ENCODE results near the gene NFX1. TPM values are rescaled to one million over a fixed set of nuclear protein-coding genes. Genes with fewer than 3 reads are reported as not detected.

NFX1 gene
- total and polyA plus RNA-seq, 2 donors (not counting 1 experiment from before 2014, with no cell fraction given): 30.2 to 39.5 TPM

DNA sequence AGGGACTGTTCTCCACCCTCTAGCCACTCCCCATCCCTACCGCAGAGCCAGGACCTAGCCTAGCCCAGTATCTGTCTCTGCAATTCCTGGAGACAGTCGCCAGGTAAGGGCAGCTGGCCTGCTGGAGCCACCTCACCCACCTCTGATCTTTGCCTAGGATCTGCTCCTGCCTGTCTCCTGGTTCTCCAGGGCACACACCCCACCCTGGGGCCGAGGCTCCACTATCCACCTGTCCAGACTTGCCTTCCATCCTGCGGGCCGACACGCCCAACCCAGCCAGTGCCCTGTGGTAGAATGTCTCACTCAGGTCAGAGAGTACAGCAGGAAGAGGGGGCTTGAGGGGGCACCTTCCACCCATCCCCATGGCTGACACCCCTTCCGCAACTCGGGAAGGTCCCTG is 127.8 kb downstream of the NFX1 start:
- Histone ChIP-seq H3K27me3 (ENCODE audit: control insufficient read depth, insufficient read depth, low read length) (peaks cover 9% of the 10 kb centered on the region), H3K4me1 (ENCODE audit: control insufficient read depth, extremely low read depth, insufficient read depth, low read length) (no peaks in the 10 kb centered on the region), H3K4me3 (replicated peaks in 1 of 4; ENCODE audit: control extremely low read depth in 1 of 4, insufficient read depth in 1 of 4, low read depth in 3 of 4, low read length in 4 of 4) (no peak overlapping the region), H3K9me3 (ENCODE audit: control insufficient read depth, insufficient read depth, low read depth, low read length) (no peaks in the 10 kb centered on the region), H3K79me2 (ENCODE audit: control insufficient read depth, insufficient read depth, low read length) (no peaks in the 10 kb centered on the region), H2AFZ (ENCODE audit: low read length) (no peak overlapping the region), H4K20me1 (ENCODE audit: control insufficient read depth, extremely low read depth, insufficient read depth, low read length) (no peaks in the 10 kb centered on the region), H3K9ac (ENCODE audit: insufficient read depth, low read length) (no peak overlapping the region), H3K36me3 (ENCODE audit: control insufficient read depth, insufficient read depth, low read length) (no peaks in the 10 kb centered on the region), H3K4me2 (ENCODE audit: extremely low read depth, insufficient read depth, low read length) (no peak overlapping the region), H3K27ac (ENCODE audit: insufficient read depth, low read length) (no peak overlapping the region)
- no peak for TF ChIP-seq EZH2 (IDR thresholded peaks at IDR 0.05; ENCODE audit: low read length, missing control alignments)
- TF ChIP-seq, protein P1, sequence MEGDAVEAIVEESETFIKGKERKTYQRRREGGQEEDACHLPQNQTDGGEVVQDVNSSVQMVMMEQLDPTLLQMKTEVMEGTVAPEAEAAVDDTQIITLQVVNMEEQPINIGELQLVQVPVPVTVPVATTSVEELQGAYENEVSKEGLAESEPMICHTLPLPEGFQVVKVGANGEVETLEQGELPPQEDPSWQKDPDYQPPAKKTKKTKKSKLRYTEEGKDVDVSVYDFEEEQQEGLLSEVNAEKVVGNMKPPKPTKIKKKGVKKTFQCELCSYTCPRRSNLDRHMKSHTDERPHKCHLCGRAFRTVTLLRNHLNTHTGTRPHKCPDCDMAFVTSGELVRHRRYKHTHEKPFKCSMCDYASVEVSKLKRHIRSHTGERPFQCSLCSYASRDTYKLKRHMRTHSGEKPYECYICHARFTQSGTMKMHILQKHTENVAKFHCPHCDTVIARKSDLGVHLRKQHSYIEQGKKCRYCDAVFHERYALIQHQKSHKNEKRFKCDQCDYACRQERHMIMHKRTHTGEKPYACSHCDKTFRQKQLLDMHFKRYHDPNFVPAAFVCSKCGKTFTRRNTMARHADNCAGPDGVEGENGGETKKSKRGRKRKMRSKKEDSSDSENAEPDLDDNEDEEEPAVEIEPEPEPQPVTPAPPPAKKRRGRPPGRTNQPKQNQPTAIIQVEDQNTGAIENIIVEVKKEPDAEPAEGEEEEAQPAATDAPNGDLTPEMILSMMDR (conservative IDR thresholded peaks at IDR 0.05 in 1 of 2, IDR thresholded peaks at IDR 0.05 in 1 of 2; ENCODE audit: low read depth in 1 of 2, low read length in 2 of 2): no peak
- DNase-seq (ENCODE audit: low read depth in 2 of 2): no peak

DNA sequence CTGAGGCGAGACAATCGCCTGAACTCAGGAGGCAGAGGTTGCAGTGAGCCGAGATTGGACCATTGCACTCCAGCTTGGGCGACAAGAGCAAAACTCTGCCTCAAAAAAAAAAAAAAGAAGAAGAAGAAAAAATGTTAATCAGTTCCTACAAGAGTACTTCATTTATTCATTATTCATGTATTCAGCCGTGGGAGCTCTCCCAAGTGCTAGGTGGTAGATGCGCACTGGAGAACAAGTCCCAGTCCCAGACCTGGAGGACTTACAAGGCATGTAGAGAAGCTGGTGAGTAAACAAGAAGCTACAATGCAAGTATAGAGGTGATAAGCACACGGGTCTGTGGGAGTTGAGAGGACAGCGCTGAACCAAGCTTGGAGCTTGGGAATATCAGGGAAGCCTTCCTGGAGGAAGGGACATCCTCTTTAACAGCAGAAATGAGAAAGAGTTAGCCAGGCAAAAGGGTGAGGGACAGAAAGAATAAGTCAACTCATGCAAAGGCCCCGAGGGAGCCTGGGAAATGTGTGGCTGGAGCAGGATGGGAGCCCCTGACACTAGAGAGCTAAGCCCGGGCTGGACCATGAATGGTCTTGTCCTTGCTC is 129.5 kb downstream of the NFX1 start:
- Histone ChIP-seq H2AFZ (ENCODE audit: low read length) (no peak overlapping the region), H3K27me3 (ENCODE audit: control insufficient read depth, insufficient read depth, low read length) (peaks cover 9% of the 10 kb centered on the region), H3K4me2 (ENCODE audit: extremely low read depth, insufficient read depth, low read length) (no peak overlapping the region), H3K36me3 (ENCODE audit: control insufficient read depth, insufficient read depth, low read length) (no peaks in the 10 kb centered on the region), H3K9me3 (ENCODE audit: control insufficient read depth, insufficient read depth, low read depth, low read length) (no peaks in the 10 kb centered on the region), H3K9ac (ENCODE audit: insufficient read depth, low read length) (no peak overlapping the region), H3K27ac (ENCODE audit: insufficient read depth, low read length) (no peak overlapping the region), H4K20me1 (ENCODE audit: control insufficient read depth, extremely low read depth, insufficient read depth, low read length) (no peaks in the 10 kb centered on the region), H3K4me3 (replicated peaks in 1 of 4; ENCODE audit: control extremely low read depth in 1 of 4, insufficient read depth in 1 of 4, low read depth in 3 of 4, low read length in 4 of 4) (no peak overlapping the region), H3K4me1 (ENCODE audit: control insufficient read depth, extremely low read depth, insufficient read depth, low read length) (no peaks in the 10 kb centered on the region), H3K79me2 (ENCODE audit: control insufficient read depth, insufficient read depth, low read length) (no peaks in the 10 kb centered on the region)
- no peak for DNase-seq (ENCODE audit: low read depth in 2 of 2)
- TF ChIP-seq, protein P1 (conservative IDR thresholded peaks at IDR 0.05 in 1 of 2, IDR thresholded peaks at IDR 0.05 in 1 of 2; ENCODE audit: low read depth in 1 of 2, low read length in 2 of 2): no peak
- TF ChIP-seq EZH2 (IDR thresholded peaks at IDR 0.05; ENCODE audit: low read length, missing control alignments): no peak

Other genes starting within 250 kb of the NFX1 start
- 31.0 and 32.6 TPM in 2 replicates for gene SMU1, start 213.8 kb upstream of the NFX1 start, total RNA-seq
- gene SMU1, start 213.8 kb upstream of the NFX1 start, polyA plus RNA-seq: 18.5 and 19.1 TPM in 2 replicates
- gene B4GALT1, start 123.2 kb upstream of the NFX1 start, total RNA-seq: 18.2 and 24.1 TPM in 2 replicates
- gene B4GALT1, start 123.2 kb upstream of the NFX1 start, polyA plus RNA-seq: 51.9 and 64.8 TPM in 2 replicates
- not detected in 2 replicates for gene SPINK4, start 50.3 kb upstream of the NFX1 start, total RNA-seq
- not detected in 2 replicates for gene SPINK4, start 50.3 kb upstream of the NFX1 start, polyA plus RNA-seq
- gene BAG1, start 25.8 kb upstream of the NFX1 start, total RNA-seq: 19.2 and 19.8 TPM in 2 replicates
- gene BAG1, start 25.8 kb upstream of the NFX1 start, polyA plus RNA-seq: 30.4 and 36.4 TPM in 2 replicates
- 124 and 130 TPM in 2 replicates for gene CHMP5, start 25.5 kb upstream of the NFX1 start, total RNA-seq
- 99.9 and 108 TPM in 2 replicates for gene CHMP5, start 25.5 kb upstream of the NFX1 start, polyA plus RNA-seq
- gene AQP7, start 112.1 kb downstream of the NFX1 start, total RNA-seq: 0.26 and 0.83 TPM in 2 replicates
- gene AQP7, start 112.1 kb downstream of the NFX1 start, polyA plus RNA-seq: 0.05 and 0.09 TPM in 2 replicates
- 9.0 and 16.2 TPM in 2 replicates for gene AQP3, start 157.1 kb downstream of the NFX1 start, total RNA-seq
- gene AQP3, start 157.1 kb downstream of the NFX1 start, polyA plus RNA-seq: 3.2 and 4.4 TPM in 2 replicates
- 13.4 and 15.2 TPM in 2 replicates for gene NOL6, start 183.4 kb downstream of the NFX1 start, total RNA-seq
- gene NOL6, start 183.4 kb downstream of the NFX1 start, polyA plus RNA-seq: 24.4 and 34.2 TPM in 2 replicates
- under 0.01 and 0.17 TPM in 2 replicates for gene ANKRD18B, start 233.7 kb downstream of the NFX1 start, total RNA-seq
- 0.82 and 0.85 TPM in 2 replicates for gene ANKRD18B, start 233.7 kb downstream of the NFX1 start, polyA plus RNA-seq

Data from fibroblast of lung (primary cell).